Measurements from ENCODE around the gene KCNK13.
"Not testable (repeated sequence)": the region's sequence is repeated elsewhere in the genome, so short reads cannot be mapped to it uniquely, and the experiment has no call there.

The KCNK13 gene

DNA sequence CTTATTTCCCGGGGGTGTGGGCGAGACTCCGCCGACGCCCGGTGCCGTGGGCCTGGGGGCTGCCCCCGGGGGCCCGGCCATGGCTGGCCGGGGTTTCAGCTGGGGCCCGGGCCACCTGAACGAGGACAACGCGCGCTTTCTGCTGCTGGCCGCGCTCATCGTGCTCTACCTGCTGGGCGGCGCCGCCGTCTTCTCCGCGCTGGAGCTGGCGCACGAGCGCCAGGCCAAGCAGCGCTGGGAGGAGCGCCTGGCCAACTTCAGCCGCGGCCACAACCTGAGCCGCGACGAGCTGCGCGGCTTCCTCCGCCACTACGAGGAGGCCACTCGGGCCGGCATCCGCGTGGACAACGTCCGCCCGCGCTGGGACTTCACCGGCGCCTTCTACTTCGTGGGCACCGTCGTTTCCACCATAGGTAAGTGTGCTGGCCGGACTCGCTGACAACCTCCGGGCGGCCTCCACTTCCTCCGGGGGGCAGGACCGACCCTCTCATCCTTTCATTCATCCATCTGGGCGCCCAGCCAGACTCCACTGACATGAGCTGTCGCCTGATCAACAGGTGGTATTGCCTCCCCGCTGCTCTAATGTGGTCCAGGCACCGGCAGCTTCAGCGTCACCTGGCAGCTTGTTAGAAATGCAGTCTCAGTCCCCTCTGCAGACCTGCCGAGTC, 467 bp downstream of the KCNK13 start:
- DNase-seq, result no peak

DNA sequence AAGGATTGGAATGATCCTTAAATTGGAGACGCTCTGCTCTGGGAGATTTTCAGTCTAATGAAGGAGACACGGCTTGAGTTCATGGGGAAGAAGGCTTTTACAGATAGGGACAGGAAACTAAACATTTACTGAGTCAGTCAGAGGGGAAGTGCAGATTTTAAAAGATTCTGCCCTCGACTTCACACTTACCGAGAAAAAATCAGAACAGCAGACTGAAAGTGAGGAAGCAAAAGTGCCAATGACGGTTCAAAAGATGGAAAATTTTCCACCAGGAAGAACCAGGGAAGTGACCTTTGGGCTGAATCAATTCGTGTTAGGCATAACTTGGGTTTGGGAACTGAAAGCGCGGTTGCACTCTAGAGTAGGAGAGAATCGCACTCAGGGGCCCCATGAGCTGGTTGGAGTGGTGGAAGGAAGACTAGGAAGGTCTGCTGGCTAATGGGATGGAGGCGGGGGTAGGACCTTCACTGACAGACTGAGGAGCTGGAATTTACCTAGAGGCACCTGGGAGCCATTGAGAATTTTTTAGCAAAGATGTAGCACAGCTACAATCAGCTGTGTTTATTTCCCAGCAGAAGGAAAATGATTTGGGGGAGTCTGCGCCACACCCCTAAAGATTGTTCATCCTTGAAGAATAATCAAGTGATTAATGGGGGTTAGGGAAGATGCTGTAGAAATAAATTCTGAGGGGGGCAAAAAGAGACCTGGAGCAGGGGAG, 1.2 kb downstream of the KCNK13 start:
- no peak for DNase-seq

DNA sequence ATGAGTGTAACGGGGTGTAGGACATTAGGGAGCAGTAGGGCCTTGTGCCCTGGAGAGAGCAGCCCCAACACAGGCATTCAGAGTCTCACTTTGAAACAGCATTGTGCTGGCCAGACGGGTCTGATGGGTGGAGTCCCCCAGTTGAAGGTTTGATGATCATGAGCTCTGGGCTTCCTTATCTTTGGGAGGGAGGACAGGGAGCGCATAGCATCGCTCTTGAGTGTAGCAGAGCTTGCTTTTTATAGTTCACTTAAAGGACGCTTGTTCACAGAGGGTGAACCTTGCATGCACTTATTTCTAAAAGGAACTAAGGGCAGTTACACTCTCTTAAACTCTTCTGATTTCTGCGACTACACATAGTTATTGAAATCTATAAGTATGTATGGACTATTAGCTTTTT, 10.6 kb downstream of the KCNK13 start:
- no peak for DNase-seq

DNA sequence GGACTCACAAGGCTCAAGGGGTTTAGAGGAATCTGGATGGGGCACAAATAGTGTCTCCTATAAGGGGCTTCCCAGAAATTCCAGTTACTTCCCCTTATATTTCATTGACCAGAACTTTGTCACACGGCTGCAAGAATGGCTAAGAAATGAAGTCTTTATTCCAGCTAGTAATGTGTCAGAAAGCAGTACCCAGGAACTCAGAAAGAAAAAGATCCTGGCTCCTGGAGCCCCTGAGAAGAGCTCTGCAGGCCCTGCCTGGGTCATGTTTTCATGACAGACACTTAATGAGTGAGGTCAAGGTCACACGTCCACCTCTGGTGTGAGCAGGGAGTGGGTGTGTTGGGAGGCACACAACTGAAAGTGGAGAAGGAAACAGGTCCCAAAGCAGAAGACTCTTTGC, 17.8 kb downstream of the KCNK13 start:
- no peak for DNase-seq

DNA sequence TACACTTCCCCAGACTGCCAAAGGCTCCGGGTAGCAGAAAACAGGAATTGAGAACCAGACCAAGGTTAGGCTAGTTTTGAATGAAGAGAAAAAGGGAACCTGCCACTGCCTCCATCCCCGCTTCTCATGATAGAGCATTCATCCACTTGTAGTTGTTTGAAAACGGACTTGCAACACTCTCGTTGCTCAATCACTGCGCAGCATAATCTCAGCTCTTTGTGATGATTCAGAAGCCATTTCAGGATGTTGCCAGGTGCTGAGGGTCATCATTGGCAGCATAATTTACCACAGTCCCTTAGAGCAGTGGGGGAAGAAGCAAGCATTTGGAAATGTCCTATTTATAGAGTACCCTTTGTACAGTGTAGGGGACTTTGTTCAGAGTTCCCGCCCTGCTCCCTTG, 25.6 kb downstream of the KCNK13 start:
- no peak for DNase-seq

DNA sequence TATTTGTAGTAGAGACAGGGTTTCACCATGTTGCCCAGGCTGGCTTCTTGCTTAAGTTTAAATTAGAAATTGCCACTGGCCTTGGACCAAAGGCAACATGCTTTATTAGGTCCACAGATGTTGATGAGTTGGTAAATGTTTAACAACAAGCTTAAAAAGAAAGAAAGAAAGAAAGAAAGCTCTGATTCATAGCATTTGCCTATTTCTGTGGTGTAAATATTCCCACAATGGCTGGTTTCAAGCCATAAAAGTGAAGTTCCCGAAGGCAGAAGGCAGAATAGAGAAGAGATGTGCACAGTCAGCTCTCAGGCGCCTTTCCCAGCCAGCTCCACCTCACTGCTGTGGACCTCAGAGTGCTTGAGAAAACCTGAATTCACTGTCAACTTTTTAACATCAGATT, 26.4 kb downstream of the KCNK13 start:
- DNase-seq, result no peak

DNA sequence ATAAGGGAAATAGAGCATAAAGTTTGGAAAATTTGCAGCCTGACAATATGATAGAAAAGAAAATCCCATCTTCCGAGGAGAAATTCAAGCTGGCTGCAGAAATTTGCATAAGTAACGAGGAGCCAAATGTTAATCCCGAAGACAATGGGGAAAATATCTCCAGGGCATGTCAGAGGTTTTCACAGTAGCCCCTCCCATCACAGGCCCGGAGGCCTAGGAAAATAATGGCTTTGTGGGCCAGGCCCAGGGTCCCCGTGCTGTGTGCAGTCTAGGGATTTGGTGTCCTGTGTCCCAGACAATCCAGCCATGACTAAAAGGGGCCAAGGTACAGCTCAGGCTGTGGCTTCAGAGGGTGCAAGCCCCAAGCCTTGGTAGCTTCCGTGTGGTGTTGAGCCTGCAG, 27.7 kb downstream of the KCNK13 start:
- not testable (repeated sequence) for DNase-seq

DNA sequence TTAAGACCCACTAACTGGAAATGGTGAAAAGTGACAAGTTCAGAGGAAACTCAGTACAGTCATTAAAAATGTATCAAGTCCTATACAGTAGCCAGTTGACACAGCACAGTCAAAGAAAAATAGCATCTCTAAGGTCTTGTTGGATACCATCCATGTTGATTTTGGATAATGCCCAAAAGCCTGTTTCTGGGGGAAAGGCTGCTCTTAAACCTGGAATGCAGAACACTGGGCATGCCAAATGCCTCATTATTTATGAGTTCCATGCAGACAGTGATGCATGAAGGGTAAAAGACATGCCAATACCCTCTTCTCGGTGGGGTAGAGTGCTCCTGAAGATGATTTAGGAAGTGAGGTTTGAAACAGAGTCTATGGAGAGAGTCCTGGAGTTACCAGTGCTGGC, 29.6 kb downstream of the KCNK13 start:
- no peak for DNase-seq

DNA sequence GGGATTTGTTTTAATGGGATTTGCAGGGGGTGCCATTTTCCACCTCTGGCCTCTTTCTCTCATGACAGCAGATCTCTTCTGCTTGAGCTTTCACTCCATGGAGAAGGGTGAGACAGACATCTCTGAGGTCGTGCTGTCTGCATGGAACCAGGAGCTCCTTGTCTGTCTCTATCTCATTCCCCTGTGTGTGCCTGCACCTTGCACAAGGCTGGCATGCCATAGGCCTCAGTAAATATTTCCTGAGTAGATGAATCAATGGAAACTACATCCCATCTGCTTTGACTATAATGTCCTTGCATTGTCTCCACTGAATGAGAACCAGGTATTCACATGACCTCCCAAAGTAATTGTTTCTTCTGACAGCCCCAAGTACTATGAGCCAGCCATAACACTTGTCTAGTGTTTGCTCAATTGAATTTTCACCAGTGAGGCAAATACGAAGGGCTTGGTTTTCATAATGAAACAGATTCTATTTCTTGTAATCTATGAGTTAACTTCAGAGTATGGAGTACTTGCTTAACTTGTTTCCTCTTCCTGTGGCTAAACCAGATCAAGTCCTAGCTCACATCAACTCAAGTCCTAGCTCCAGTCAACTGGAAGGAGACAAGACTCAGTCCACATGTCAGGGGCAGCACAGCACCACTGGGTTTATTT, 32.3 kb downstream of the KCNK13 start:
- peak; percentile 57 for DNase-seq

DNA sequence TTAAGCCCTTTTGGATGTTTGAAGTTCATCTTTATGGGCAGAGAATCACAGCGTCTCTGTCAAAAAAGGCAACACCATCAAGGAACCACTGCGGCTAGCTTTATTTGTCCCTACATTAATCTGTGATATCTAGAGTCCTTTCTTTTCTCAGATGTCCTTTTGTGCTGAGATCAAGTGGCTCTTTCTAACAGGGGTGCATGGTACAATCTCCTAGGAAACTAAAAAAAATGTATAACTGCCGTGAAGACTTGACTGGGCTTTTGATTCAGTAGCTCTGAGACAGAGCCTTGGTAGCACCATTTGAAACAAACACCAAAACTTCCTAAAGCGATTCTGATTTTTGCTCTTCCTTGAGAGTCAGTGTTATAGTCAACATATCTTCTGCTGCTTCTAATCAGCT, 33.3 kb downstream of the KCNK13 start:
- DNase-seq, result no peak

DNA sequence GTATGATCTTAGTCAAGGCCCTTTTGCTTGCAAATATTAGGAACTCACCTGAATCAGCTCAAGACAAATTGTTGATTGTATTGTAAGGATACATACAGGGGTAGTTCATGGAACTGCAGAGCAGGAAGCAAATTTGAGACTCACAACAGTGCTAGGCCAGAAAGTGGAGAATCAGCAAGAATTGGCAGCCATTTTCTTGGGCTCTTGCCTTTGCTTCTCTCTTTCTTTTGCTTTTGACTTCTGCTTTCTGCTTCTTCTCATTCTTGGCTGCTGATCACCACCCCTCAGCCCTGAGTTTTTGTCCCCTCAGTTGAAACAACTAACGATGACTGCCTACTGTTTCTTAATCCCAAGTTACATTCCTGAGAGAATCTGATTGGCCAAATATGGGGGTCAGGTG, 34.8 kb downstream of the KCNK13 start:
- no peak for DNase-seq

DNA sequence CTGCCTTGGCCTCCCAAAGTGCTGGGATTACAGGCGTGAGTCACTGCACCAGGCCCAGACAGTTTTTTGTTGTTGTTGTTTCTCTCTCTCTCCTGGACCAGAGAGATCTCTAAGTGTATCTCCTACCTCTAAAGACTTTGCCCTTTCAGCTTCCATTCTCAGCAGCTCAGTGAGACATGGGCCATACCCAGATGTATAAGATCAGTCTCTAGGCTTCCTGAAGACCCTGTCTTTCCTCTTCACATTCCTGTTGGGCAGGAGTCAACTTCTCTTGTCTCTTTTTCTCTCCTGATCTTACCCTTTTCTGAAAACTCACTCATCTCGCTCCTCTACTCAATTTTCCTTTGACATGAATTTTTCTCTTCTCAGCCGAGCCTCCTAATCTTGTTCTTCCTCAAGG, 42.0 kb downstream of the KCNK13 start:
- no peak for DNase-seq

DNA sequence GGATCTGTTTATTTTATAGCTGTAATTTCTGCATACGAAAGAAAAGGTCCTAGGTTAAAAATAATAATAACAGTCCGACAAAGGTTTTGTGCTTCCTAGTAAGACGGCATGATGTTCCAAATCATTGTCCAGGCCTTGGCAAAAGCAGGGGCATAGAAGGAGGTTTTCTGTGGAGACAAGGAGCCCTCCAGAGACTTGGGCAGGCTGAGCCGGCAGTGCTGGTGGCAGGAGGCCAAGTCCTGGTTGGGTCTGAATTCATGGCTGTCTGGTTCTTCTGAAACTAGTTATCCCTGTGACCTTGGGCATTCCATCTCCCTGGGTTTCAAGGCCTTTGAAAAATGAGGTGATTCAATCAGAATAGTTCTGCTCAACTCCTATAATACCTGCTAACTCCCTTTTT, 44.0 kb downstream of the KCNK13 start:
- no peak for DNase-seq

DNA sequence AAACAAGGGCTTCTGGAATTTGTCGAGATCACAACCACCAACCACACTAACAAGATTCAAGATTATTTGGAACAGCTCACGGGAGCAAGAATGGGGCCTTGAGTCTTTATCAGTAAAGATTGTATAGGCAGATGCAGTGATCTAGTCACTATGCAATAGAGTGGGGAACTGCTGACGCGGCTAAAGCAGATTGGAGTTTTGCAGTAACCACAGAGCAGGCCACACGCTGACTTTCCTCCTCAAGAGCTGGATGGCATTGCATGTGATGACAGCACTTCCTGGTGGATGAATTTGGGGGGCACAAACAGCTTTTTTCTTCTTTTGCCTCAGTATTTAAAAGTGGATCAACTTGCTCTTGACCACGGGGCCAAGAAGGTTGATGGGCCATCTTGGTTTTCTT, 46.0 kb downstream of the KCNK13 start:
- DNase-seq, result no peak

DNA sequence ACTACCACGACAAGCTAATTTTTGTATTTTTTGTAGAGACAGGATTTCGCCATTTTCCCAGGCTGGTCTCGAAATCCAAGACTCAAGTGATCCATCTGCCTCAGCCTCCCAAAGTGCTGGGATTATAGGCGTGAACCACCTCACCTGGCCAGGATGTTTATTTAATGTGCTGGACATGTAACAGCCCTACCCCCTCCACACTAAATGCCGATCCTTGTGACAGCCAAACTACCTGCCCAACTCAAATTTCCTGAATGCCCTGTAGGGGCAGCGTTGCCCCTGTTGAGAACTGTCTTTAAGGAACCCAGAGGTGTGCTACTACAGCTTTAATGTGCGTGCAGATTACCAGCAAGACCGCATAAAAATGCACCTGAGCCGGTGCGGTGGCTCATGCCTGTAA, 48.1 kb downstream of the KCNK13 start:
- DNase-seq, result peak; percentile 9

DNA sequence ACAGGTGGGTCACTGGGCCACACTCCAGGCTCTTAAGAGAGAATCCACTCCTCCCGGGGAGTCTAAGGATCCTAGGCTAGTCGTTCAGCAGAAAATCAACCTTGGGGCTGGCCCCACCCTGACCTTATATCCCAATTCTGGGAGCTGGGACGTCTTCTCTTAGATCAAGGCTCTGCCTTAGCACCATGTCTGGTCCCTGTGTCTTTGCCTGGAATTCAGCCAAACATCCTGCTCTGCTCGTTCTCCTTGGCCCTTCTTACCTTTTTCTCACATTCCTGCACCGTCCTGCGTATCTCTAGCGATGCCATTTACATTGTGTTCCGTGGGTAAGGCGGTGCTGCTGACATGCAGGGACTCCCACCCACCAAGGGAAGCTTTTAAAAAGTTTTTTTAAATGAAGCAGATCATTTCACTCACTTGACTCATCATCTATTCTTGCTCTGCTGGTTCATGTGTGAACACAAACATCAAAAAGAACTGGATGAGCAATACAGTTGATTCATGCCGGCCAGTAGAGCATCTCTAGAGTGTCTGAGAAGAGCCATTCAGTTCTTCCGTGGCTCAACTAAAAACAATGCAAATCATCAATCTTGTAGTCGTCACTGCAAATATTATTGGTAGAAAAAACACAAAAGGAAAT, 50.2 kb downstream of the KCNK13 start:
- DNase-seq, result no peak

DNA sequence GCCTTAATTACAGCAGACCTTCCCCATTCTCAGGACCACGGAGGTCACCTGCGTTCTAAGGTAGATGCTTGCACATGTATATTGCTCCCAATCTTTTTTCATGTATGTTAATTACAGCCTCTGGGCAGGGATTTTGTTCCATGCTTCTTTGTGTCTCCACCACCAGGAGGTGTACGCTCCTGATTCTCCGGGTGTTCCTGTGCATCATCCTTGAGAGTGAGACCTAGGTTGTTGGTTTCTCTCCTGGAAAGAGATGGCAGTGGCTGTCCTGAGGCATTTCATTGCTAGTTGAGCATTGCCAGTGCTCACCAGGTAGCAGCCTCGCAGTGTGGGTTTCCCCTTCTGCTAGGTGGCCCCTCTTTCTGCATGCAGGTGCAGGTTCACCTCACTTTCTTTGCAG, 52.8 kb downstream of the KCNK13 start:
- no peak for DNase-seq

DNA sequence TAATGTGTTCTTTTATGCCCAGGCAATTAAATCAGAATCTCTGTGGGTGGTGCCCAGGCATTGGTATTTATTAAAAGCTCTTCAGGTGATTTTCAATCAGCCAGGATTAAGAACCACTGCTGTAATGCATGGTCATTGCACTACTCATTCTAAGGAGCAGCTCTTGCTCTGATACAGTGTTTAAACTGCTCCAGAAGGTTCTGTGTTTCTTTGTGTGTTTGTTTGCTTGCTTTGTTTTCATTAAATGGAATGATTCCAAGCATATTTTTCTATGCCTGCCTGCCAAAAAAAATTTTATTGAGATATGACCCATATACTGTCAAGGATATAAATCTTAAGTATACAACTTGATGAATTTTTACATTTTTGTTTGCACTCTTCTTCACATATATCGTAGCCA, 54.0 kb downstream of the KCNK13 start:
- no peak for DNase-seq

DNA sequence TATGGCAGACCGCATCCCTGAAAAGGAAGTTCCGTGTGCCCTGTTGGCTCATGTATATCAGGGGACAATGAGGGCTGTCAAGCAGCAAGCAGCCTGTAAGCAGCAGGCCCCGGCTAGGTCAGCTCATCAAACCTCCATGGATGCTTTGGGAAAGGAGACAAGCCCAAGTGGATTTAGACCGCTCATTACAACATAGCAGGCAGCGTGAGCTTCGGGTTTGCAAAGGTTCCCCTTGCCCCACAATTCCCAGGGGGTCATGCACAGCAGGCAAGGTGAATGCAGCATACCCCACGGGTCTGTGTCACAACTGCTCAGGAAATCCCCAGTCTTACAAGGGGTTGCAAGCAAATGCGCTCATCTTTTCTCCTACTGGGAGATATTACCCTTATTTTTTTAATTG, 54.6 kb downstream of the KCNK13 start:
- no peak for DNase-seq

DNA sequence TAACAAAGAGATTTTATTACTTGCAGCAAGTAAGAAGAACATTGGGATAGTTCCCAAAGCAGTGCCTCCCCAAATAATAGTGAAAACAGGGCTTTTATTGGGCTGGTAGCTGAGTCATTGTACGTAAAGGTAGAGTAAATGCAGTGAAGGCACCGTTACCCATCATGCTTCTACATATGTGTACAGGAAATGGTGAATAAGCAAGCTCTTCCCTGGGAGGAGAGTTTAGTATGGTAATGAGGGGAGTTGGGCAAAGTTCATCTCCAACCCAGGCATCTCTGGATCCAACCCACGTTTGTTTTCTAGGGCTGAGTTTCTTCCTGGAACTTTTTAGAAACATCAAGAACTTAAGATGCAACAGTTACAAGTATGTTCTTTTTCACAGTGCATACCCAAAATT, 56.2 kb downstream of the KCNK13 start:
- no peak for DNase-seq

DNA sequence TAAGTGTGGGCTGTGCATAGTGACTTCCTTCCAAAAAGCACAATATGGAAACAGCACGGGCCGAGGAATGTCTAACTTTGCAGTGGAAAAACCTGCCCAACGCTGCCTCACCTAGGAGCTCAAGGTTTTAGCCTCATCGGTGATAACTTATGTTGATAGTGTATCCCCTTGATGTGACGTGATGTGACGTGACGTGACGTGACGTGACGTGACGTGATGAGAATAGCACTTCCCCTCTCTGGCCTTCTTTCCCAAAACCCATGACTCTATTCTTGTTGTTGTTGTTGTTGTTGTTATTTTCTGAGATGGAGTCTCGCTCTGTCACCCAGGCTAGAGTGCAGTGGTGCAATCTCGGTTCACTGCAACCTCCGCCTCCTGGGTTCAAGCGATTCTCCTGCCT, 64.5 kb downstream of the KCNK13 start:
- DNase-seq, result no peak

DNA sequence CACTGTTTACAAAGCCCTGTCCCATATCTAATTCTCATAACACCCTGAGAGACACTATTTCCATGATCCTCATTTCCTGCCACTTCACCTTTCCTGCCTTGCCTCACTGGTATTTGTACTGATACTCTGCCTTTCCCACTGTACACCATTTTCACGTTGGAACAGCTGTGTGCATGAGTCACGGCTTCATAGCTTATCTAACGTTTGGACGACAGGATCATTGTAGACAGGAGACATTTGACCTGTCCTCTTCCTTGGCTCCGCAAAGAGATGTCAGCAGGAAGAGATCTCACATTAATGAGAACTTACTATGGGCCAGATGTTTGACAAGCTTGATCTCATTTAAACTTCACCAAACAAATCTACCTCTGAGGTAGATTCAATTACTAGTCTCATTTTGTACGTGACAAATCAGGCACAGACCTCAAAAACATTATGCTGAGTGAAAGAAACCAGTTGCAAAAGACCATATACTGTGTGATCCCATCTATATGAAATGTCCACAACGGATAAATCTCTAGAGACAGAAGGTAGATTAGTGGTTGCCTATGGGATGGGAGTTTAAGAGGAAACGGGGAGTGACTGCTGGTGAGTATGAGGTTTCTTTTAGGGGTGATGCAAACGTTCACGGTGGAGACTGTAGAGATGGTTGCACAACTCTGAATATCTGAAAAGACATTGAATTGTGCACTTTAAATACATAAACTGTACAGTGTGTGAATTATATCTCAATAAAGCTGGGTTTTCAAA, 71.2 kb downstream of the KCNK13 start:
- DNase-seq, result no peak

DNA sequence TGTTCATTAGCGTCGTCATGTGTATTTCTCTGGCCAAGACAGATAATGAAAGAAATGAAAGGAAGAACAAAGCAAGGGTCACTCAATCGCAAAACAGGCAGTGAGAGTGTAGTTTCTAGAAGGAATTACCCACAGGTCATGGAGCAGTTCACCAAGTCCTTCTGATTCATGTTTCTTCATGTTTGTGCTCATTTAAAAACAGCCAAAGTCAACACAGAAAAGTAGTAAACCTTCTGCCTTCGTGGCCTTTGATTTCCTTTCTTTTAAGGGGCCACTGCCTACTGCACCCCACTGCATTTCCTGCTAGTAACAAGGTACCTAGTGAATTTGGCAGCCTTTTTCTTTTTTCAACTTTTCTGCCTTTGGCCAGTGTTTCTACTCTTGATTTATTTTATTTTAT, 75.1 kb downstream of the KCNK13 start:
- DNase-seq, result no peak
